ENCODE measurements around the gene FAM83C.

The FAM83C gene

GRCh38 chr20:35297740-35298139 is 5.5 kb upstream of the FAM83C start:
- DNase-seq, result no peak

GRCh38 chr20:35297155-35297554 is 4.9 kb upstream of the FAM83C start:
- DNase-seq, result no peak

- no peak for DNase-seq
Observed at GRCh38 chr20:35296101-35296554, 3.9 kb upstream of the FAM83C start.

GRCh38 chr20:35295674-35296073 is 3.4 kb upstream of the FAM83C start:
- DNase-seq, result no peak

- DNase-seq, result no peak
Observed at GRCh38 chr20:35295058-35295457, 2.8 kb upstream of the FAM83C start.

- DNase-seq, result no peak
Observed at GRCh38 chr20:35294293-35294685, 2.1 kb upstream of the FAM83C start.

GRCh38 chr20:35293303-35294292 is 1.4 kb upstream of the FAM83C start:
- DNase-seq, result no peak

- DNase-seq, result no peak
Observed at GRCh38 chr20:35292504-35293285, 470 bp upstream of the FAM83C start.

GRCh38 chr20:35290887-35291417 is 1.3 kb downstream of the FAM83C start:
- DNase-seq, result no peak

- DNase-seq, result no peak
Observed at GRCh38 chr20:35290186-35290886, 1.9 kb downstream of the FAM83C start.

- no peak for DNase-seq
Observed at GRCh38 chr20:35288325-35289060, 3.7 kb downstream of the FAM83C start.

- DNase-seq, result no peak
Observed at GRCh38 chr20:35287509-35288324, 4.5 kb downstream of the FAM83C start.

GRCh38 chr20:35286899-35287508 is 5.2 kb downstream of the FAM83C start:
- no peak for DNase-seq

- no peak for DNase-seq
Observed at GRCh38 chr20:35286077-35286898, 5.9 kb downstream of the FAM83C start.

GRCh38 chr20:35285806-35286076 is 6.5 kb downstream of the FAM83C start:
- no peak for DNase-seq

- DNase-seq, result no peak
Observed at GRCh38 chr20:35284992-35285805, 7.0 kb downstream of the FAM83C start.

GRCh38 chr20:35284267-35284991 is 7.8 kb downstream of the FAM83C start, which contains the start of gene EIF6:
Gene EIF6, minus strand, starts transcription at chr20:35284772. Its CDS starts 285 bp downstream, at chr20:35284487.
- DNase-seq, result peak; percentile 86

Measured in NCI-H2029 (cell line).